Muscle of leg (tissue), 11 donors: ENCODE data around the gene TRNAU1AP. TPM values are rescaled to one million over a fixed set of nuclear protein-coding genes. Genes with fewer than 3 reads are reported as not detected.

Experiments
- DNase-seq: peaks from one replicate; pipeline ENCODE4 v3.0.0; 2013
- H3K27ac ChIP-seq: one replicate; pipeline ENCODE4 v1.5.1; 2013; ENCODE audit warnings: mild to moderate bottlenecking, low read length, control low read depth
- H3K27me3 ChIP-seq: one replicate; pipeline ENCODE4 v1.6.1; 2013; ENCODE audit warnings: low read length; ENCODE audit not compliant: control insufficient read depth, insufficient read depth
- H3K36me3 ChIP-seq: one replicate; pipeline ENCODE4 v1.6.1; 2013; ENCODE audit warnings: low read length; ENCODE audit not compliant: control insufficient read depth, insufficient read depth
- H3K4me1 ChIP-seq: one replicate; pipeline ENCODE4 v1.6.1; 2013; ENCODE audit warnings: low read length; ENCODE audit not compliant: control insufficient read depth, insufficient read depth
- H3K4me3 ChIP-seq: one replicate; pipeline ENCODE4 v1.5.1; 2013; ENCODE audit warnings: low read length, control low read depth
- H3K9me3 ChIP-seq: replicated peaks from 2 replicates; pipeline ENCODE4 v1.6.1; 2013; ENCODE audit warnings: low read depth, low read length; ENCODE audit not compliant: control insufficient read depth
- WGBS: methylation state at CpG from one replicate; pipeline ENCODE4 v1.1.5; 2013; ENCODE audit warnings: missing lambda C conversion rate; ENCODE audit not compliant: insufficient coverage; 5-methylcytosine and 5-hydroxymethylcytosine counted together
- polyA plus RNA-seq, 8 donors: library from polyadenylated mRNA; unstranded; fragments of 120-200 nt; gene quantifications; one replicate each; pipeline versions ENCODE4 v1.2.1 to v1.2.3, GENCODE V29; 2013; ENCODE audit warnings: inconsistent platforms in 1 of 8, low replicate concordance in 1 of 8; ENCODE audit not compliant: insufficient read length in 8 of 8, insufficient read depth in 1 of 8
- total RNA-seq: library from RNA; stranded (reverse); fragments of 120-200 nt; gene quantifications from one replicate; pipeline ENCODE4 v1.2.4, GENCODE V29; 2013

Gene TRNAU1AP
- total and polyA plus RNA-seq, 9 donors = 18.8 to 28.9 (median 20.5) TPM

- H3K36me3 ChIP-seq = peaks cover 54% of the 10 kb centered on the region
- H3K4me3 ChIP-seq = no peak overlapping the region
- 89% methylated on average over 5 of the region's 15 CpGs for WGBS
- no peaks in the 10 kb centered on the region for H3K9me3 ChIP-seq
- no peaks in the 10 kb centered on the region for H3K27me3 ChIP-seq
- DNase-seq = peak; percentile 94
- H3K27ac ChIP-seq = peak overlapping the region; percentile 13
- peaks cover 5% of the 10 kb centered on the region for H3K4me1 ChIP-seq
These were observed 49.9 kb downstream of the TRNAU1AP start for GRCh38 chr1:28602536-28603439.

- Histone ChIP-seq H3K27me3 (no peaks in the 10 kb centered on the region), H3K36me3 (peaks cover 59% of the 10 kb centered on the region), H3K4me3 (no peak overlapping the region), H3K4me1 (peaks cover 5% of the 10 kb centered on the region), H3K9me3 (no peaks in the 10 kb centered on the region), H3K27ac (no peak overlapping the region)
- DNase-seq = no peak
- WGBS = 76% methylated on average over 5 of the region's 5 CpGs
These were observed 51.5 kb downstream of the TRNAU1AP start for GRCh38 chr1:28604411-28604810.

- peaks cover 5% of the 10 kb centered on the region for H3K4me1 ChIP-seq
- no peak overlapping the region for H3K4me3 ChIP-seq
- no peaks in the 10 kb centered on the region for H3K9me3 ChIP-seq
- WGBS = 20% methylated on average over 1 of the region's 6 CpGs
- DNase-seq = no peak
- peaks cover 59% of the 10 kb centered on the region for H3K36me3 ChIP-seq
- H3K27ac ChIP-seq = no peak overlapping the region
- no peaks in the 10 kb centered on the region for H3K27me3 ChIP-seq
These were observed 52.1 kb downstream of the TRNAU1AP start for GRCh38 chr1:28604962-28605361.

GRCh38 chr1:28606771-28607170 is 53.9 kb downstream of the TRNAU1AP start:
- Histone ChIP-seq H3K27me3 (no peaks in the 10 kb centered on the region), H3K36me3 (peaks cover 60% of the 10 kb centered on the region), H3K4me1 (peaks cover 5% of the 10 kb centered on the region), H3K9me3 (no peaks in the 10 kb centered on the region), H3K4me3 (no peak overlapping the region), H3K27ac (no peak overlapping the region)
- 100% methylated on average over 1 of the region's 2 CpGs for WGBS
- DNase-seq = no peak

GRCh38 chr1:28613175-28613574 is 60.3 kb downstream of the TRNAU1AP start:
- Histone ChIP-seq H3K4me1 (no peaks in the 10 kb centered on the region), H3K27ac (no peak overlapping the region), H3K36me3 (peaks cover 44% of the 10 kb centered on the region), H3K4me3 (no peak overlapping the region), H3K9me3 (no peaks in the 10 kb centered on the region), H3K27me3 (no peaks in the 10 kb centered on the region)
- 100% methylated on average over 1 of the region's 5 CpGs for WGBS
- DNase-seq = no peak

Other genes starting within 250 kb of the TRNAU1AP start
- 13.0 TPM for gene MED18, start 224.0 kb upstream of the TRNAU1AP start, total RNA-seq
- gene MED18, start 224.0 kb upstream of the TRNAU1AP start, polyA plus RNA-seq = 10 to 100 TPM; 12.2 to 14.7 (median 13.5) TPM
- 10.3 TPM for gene PHACTR4, start 183.3 kb upstream of the TRNAU1AP start, total RNA-seq
- 10 to 100 TPM; 22.6 to 33.0 (median 27.1) TPM for gene PHACTR4, start 183.3 kb upstream of the TRNAU1AP start, polyA plus RNA-seq
- gene RCC1, start 47.0 kb upstream of the TRNAU1AP start, total RNA-seq = 16.7 TPM
- 10 to 100 TPM; 21.7 to 38.3 (median 29.2) TPM for gene RCC1, start 47.0 kb upstream of the TRNAU1AP start, polyA plus RNA-seq
- 8.7 TPM for gene RAB42, start 39.2 kb downstream of the TRNAU1AP start, total RNA-seq
- gene RAB42, start 39.2 kb downstream of the TRNAU1AP start, polyA plus RNA-seq = 10 to 100 TPM in 2 of 8 donors, 1 to 10 TPM in 6; 7.0 to 10.9 (median 9.2) TPM
- gene TAF12, start 90.0 kb downstream of the TRNAU1AP start, total RNA-seq = 37.5 TPM
- 10 to 100 TPM; 26.7 to 32.0 (median 29.7) TPM for gene TAF12, start 90.0 kb downstream of the TRNAU1AP start, polyA plus RNA-seq
- not detected for gene RNU11, start 95.5 kb downstream of the TRNAU1AP start, total RNA-seq
- not detected for gene RNU11, start 95.5 kb downstream of the TRNAU1AP start, polyA plus RNA-seq
- 5.9 TPM for gene GMEB1, start 115.7 kb downstream of the TRNAU1AP start, total RNA-seq
- 10 to 100 TPM in 3 of 8 donors, 1 to 10 TPM in 5; 7.1 to 13.3 (median 9.9) TPM for gene GMEB1, start 115.7 kb downstream of the TRNAU1AP start, polyA plus RNA-seq
- 39.7 TPM for gene YTHDF2, start 183.9 kb downstream of the TRNAU1AP start, total RNA-seq
- 10 to 100 TPM; 46.4 to 57.4 (median 50.9) TPM for gene YTHDF2, start 183.9 kb downstream of the TRNAU1AP start, polyA plus RNA-seq